Activated T-helper 1 cell treated with Interleukin-2 at 50 U/mL for 16 hours (primary cell): ENCODE measurements around the gene MAPKBP1.

Experiments
- DNase-seq: peaks from one replicate; pipeline ENCODE4 v3.0.0-alpha.2; 2020; ENCODE audit warnings: low read depth

Gene MAPKBP1

DNA sequence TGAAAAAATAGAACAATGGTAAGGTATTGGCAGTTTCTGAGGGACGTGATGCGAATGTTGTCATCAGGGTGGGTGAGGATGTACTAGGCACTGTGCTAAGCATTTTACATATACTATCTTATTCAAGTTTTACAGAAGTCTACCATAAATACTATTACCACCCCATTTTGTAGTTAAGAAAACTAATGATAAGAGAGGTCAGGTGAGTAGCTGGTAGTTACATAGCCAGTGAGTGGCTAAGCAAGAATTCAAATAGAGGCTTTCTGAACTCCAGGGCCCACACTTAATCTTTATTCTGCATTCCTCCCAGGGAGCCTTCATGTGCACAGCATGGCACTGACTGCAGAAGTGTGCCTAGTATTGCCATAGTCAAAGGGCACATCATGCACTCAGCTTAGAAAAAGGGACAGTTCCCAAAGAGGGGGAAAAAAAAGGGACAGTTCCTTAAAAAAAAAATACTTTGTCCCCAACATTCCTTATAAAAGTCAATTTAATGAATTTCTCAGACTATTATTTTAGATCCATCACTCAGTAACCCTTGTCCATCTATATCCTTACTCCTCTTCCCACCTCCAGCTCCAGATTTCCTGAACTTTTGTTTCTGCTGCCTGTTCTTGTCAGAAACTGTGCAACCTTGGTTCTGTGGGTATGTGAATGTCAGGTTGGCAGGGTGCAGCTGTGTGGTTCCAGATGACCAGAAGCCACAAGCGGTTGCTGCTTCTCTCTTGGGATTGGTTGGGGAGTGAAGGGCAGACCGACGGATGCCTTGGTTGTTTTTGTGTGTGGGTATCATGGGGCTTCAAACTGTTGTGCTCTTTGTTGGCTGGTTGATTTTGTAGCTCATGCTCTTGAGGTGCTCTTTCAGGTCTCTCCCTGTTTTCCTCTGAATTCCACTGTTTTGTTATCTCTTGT is 8.3 kb downstream of the MAPKBP1 start:
- DNase-seq: no peak

GRCh38 chr15:41783296-41783695 is 9.0 kb downstream of the MAPKBP1 start:
- no peak for DNase-seq

DNA sequence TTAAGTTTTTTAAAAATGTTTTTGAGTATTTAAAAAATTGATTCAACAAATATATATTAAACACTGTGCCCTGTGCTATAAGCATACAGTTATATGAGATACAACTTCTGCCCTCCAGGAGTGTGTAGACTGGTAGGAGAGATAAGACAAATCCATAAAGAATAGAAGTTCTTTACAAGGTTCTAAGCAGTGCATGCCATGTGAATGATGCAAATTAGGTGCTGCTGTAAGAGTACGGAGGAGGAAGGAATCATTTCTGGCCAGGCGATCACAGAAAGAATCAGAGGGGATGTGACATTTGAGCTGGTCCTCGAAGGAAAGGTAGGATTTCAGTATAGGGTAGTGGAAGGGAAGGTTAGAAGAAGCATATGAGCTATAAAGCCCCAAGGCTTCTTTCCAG is 14.0 kb downstream of the MAPKBP1 start:
- DNase-seq: no peak

DNA sequence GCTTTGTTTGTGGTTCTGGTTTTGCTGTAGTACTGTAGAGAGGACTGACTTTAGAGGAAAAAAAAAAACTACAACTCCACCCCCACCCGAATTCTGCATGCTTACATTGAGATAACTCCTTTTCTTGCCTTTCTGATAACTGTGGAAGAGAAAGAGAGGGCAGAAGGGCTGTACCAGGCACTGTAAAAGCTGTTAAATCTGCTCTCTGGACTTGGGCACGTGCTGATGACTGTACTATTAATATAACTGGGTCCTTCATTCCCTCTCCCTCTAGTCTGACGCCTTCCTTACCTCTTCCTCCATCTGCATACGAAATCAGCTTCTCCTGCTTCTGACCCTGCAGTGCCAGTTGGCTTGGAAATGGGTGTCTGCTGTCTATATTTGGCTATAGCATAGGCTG is 15.0 kb downstream of the MAPKBP1 start:
- no peak for DNase-seq

- no peak for DNase-seq
These were observed 15.4 kb downstream of the MAPKBP1 start for GRCh38 chr15:41789662-41790061.

DNA sequence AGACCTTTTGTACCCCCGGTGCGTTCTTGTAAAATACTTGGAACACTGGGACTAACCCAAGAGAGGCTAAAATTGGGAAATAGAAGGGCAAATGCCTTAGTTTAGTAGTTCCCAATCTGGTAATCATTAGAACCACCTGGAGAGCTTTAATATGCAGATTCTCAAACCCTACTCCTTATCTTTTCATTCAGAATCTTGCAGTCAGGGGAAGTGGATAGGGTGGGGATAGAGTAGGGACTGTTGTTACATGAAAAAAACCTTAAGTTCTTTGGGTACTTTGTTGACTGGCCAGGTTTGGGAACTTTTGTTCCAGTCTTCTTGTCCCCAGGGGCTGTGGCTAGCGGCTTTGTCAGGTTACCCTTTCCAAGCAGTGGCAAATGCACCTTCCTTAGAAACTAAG is 15.9 kb downstream of the MAPKBP1 start:
- no peak for DNase-seq

- no peak for DNase-seq
These were observed 16.7 kb downstream of the MAPKBP1 start for GRCh38 chr15:41790756-41791546.

DNA sequence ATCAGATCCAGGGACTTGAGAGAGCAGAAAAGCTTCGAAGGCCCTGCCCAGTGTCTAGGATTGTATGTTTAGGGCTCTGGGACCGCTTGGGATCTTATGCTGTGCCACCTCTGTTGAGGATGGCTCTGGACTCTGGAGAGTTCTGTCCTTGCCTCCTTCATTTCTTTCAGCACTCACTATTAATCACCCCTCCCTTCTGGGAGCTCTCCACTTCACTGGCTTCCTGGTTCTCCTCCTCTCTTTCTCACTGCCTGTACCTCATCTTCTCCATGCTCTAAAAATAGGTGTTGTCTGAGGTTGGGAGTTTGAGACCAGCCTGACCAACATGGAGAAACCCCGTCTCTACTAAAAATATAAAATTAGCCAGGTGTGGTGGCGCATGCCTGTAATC is 17.3 kb downstream of the MAPKBP1 start:
- DNase-seq: no peak

GRCh38 chr15:41792000-41792637 is 17.8 kb downstream of the MAPKBP1 start:
- no peak for DNase-seq

- no peak for DNase-seq
These were observed 19.8 kb downstream of the MAPKBP1 start for GRCh38 chr15:41794081-41794480.

GRCh38 chr15:41795996-41796856 is 21.9 kb downstream of the MAPKBP1 start:
- DNase-seq: no peak

- DNase-seq: no peak
These were observed 23.1 kb downstream of the MAPKBP1 start for GRCh38 chr15:41797201-41797944.

- no peak for DNase-seq
These were observed 24.6 kb downstream of the MAPKBP1 start for GRCh38 chr15:41798607-41799487.

- no peak for DNase-seq
These were observed 25.2 kb downstream of the MAPKBP1 start for GRCh38 chr15:41799488-41799805.

DNA sequence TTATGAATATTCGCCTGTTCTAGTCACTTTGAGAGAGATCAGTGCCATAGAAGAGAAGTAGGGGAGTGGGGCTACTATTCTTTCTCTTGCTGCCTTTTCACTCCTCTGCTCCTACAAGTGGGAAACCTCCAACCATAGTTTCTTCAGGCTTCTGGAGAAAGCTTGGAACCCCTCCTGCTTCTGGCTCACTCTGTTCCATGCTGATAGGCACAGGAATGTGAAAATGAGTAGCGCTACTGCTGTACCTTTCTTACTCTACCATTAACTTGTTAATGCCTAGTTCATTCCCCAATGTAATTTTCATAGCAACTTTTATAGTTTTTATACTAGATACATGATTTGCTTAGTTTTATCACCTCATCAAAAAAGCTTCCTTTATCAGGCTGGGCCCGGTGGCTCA is 26.9 kb downstream of the MAPKBP1 start:
- no peak for DNase-seq

DNA sequence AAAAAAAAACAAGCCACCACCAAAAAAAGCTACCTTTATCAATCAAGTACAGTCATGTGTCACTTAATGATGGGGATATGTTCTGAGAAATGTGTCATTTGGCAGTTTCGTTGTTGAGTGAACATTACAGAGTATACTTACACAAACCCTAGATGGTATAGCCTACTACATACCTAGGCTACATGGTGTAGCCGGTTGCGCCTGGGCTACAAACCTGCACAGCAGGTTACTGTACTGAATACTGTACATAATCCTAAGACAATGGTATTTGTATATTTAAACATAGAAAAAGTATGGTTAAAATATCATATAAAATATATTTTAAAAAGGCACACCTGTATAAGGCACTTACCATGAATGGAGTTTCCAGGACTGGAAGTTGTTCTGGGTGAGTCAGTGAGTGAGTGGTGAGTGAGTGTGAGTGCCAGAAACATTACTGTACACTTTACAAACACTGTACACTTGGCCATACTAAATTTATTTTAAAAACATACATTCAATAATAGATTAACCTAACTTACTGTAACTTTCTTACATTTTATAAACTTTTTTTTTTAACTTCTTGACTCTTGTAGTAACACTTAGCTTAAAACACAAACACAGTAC is 27.7 kb downstream of the MAPKBP1 start:
- no peak for DNase-seq

- no peak for DNase-seq
These were observed 30.1 kb downstream of the MAPKBP1 start for GRCh38 chr15:41804361-41804760.

- DNase-seq: no peak
These were observed 30.8 kb downstream of the MAPKBP1 start for GRCh38 chr15:41804916-41805666.

DNA sequence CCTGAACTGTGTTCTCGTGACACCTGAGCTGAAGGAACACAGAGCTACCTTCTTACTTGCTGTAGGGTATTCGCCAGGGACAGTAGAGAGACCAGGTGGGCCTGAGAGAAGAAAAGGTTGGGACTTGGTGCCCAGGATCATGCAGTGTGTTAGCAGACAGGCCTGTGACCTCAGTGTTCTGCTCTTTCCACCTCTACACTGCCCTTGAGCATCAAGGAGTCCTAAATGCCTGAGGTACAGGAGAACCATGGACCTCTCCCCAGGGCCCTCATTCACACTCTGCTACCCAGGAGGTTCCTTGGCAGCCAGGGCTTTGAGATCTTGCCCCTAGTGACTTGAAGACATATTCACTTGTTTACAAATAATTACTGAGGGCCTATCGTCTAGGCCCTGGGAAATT is 31.4 kb downstream of the MAPKBP1 start:
- no peak for DNase-seq
